Endometrium (tissue), 2 donors: ENCODE data around the gene MYL4.
"Not testable (repeated sequence)": the region's sequence is repeated elsewhere in the genome, so short reads cannot be mapped to it uniquely, and the experiment has no call there.

Experiments
- FAIRE-seq: peaks from 2 replicates; lab custom pipeline; 2012; peaks lifted over from hg19 to GRCh38; lab: Jason Lieb, UNC
- donor health status: control.
- donor health status: control.

MYL4 gene

DNA sequence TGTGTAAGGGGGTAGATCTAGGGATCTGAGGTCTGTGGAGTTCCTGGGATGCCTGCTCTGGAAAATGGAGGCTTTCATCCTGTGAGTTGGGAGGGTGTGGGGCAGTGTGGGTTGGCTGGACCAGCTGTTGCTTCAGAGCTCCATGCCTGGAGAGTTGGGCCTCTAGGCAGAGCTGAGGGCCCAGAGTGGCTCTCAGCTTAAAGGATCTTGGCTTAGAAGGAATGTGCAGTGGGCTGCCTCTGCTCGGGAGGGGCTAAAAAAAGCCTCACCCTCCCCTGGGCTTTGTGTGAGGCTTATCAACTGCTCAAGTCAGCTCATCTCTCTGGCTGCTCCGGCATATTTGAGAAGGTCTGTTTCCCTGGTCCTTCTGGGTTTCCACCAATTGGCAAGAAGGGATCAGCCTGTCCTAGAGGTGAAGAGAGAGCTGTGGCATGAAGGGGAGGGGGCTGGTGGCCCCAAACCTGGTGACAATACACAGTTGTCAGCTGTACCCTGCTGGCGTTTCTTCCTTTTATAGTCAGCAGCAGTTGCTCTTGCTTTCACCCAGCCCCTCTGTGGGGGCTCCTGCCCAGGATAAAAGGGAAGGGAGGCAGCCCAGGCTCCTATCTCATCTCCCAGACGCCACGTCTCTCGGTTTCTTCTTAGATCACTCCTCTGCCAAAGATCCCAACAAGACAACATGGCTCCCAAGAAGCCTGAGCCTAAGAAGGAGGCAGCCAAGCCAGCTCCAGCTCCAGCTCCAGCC lies at the start of gene MYL4:
Gene MYL4 (plus strand): TSS at position 605 of the 745 bp plus-strand sequence. CDS start 75 bp downstream, at position 680.
- no peak for FAIRE-seq

DNA sequence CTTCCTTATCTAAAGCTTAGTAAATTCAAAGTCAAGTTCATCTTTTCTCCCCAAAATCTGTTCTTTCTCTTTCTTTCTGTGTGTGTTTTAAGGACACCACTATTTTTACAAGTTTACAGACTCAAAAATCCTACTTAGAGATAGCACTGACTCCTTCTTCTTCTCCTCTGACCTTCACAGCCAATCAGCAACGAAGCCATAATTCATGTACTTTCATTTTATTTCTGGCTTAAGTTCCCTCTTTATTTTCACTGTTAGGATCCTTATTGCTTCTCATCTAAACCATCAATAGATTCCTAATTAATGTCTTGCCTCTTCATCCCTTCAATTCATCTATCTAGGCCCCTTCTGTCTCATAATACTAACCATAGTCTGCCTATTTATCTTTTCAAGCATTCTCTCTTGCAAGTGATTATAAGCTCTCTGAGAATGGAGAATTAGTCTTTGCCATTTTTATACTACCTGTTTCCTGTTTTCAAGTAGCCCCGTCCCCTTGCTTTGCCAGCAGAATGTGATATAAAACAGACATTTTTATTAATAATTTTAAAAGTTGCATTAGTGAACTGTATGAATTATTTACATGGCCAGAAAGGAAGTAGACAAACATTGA lies 47.0 kb upstream of the MYL4 start:
- no peak for FAIRE-seq

DNA sequence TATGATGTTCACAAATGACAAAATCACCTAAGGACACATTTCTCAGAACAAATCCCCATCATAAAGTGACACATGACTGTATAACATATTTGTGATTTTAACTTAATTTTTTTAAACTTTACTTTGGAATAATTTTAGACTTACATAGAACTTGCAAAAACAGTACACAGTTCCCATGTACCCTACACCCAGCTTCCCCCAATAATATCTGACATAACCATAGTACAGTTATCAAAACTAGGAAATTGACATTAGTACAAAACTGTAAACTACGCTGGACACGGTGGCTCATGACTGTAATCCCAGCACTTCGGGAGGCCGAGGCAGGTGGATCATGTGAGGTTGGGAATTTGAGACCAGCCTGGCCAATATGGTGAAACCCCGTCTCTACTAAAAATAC lies 44.9 kb upstream of the MYL4 start:
- FAIRE-seq: no peak

DNA sequence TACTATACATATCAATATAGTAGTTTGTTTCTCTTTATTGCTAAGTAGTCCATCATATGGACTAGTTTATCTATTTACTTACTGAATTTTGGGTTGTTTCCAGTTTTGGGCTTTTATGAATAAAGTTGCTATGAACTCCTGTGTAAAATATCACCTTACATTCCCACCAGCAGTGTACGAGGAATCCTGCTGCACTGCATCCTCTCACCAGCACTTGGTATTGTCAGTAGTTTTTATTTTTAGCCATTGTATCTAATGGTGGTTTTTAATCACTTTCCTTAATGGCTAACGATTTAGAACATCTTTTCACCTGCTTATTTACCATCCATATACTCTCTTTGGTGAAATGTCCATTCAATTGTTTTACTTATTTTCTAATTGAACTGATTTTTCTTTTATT lies 44.0 kb upstream of the MYL4 start:
- FAIRE-seq: no peak

DNA sequence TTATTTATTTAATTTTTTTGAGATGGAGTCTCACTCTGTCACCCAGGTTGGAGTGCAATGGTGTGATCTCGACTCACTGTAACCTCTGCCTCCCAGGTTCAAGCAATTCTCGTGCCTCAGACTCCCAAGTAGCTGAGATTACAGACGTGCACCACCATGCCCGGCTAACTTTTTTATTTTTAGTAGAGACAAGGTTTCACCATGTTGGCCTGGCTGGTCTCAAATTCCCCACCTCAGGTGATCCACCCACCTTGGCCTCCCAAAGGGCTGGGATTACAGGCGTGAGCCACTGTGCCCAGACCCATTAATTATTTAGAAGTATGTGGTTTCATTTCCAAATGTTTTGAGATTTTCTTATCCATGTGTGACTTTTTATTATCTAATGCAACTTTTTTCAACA lies 42.3 kb upstream of the MYL4 start:
- not testable (repeated sequence) for FAIRE-seq

DNA sequence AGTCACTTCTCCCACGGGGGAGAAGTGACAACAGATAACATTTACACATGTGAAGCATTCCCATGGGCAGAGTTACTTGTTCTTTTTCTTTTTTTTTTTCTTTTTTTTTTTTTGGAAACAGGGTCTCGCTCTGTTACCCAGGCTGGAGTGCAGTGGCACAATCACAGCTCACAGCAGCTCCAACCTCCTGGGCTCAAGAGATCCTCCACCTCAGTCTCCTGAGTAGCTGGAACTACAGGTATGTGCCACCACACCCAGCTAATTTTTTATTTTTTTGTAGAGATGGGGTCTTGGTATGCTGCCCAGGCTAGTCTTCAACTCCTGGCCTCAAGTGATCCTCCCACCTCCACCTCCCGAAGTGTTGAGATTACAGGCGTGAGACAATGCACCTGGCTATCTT lies 40.3 kb upstream of the MYL4 start:
- not testable (repeated sequence) for FAIRE-seq

DNA sequence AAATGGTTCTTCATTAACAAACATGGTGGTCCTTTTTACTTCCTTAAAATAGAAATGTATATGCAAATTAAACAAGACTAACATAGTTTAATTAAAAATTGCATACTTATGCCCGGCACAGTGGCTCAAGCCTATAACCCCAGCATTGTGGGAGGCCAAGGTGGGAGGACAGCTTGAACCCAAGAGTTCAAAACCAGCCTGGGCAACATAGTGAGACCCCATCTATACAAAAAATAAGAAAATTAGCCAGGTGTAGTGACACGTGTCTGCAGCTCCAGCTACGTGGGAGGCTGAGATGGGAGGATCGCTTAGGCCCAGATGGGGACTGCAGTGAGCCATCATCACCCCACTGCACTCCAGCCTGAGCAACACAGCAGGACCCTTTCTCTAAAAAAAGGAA lies 38.4 kb upstream of the MYL4 start:
- no peak for FAIRE-seq

DNA sequence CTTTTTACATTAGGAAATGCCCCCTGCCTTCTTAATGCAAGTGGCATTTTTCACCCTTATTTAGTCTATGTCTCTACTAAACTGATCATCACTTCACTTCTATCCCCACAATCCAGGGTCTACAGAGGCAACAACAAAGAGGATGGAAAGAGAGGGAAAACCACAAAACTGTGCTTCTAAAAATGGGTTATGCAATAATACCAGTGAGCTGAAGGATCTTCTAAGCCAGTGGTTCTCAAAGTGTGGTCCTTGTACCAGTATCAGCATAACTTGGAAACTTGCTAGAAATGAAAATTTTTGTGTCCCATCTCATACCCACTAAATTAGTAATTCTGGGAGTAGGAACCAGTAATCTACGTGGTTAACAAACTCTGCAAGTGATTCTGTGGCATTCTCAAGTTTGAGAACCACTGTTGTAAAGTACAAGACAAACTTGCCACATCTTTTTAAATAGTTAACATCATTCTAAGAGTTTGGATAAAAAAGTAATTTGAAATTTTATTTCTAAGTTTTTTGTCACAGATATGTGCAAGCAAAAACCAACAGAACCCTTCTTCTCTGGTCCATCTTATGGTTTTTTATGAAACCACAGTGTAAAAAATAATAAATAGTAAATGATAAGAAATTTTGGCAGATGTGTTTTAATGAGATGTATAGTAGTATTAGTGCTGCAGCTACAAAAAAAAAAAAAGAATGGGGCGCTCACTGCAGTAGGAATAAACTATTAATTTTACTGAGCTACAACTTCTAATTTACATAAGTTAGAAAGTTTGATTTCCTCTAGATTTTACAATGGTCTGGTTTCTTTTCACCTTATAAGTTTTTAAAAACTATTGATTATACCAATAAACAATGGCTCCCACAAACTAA lies 36.2 kb upstream of the MYL4 start:
- no peak for FAIRE-seq

DNA sequence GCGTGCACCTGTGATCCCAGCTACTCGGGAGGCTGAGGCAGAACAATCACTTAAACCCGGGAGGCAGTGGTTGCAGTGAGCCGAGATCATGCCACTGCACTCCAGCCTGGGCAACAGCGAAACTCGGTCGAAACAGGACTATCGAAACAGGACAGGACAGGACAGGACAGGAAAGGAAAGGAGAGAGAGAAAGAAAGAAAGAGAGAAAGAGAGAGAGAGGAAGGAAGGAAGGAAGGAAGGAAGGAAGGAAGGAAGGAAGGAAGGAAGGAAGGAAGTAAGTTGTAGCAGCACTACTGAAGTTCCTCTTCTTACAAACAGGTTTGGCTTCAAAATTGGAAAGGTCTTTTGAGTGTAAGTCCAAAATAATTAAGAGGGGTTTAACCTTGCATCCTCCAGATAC lies 34.3 kb upstream of the MYL4 start:
- not testable (repeated sequence) for FAIRE-seq

DNA sequence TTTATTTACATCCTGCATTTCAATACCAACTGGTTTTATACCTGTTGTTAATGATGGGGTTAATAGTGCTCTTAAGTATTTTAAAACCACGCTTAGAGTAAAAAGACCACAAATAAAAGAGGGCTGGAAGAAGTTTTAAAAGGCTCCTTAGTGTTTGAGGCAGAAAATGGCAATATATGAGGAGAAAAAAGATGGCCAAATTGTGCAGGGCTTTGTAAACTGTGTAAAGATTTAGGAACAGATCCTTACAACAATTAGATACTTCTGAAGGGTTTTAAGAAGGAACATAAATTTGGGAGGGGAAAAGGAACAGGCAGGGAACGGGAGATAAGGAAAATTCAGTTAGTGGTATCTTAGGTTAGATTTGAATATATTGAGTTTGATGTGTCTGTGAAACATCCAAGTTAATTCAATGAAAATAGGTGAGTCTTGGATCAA lies 32.7 kb upstream of the MYL4 start:
- FAIRE-seq: no peak

DNA sequence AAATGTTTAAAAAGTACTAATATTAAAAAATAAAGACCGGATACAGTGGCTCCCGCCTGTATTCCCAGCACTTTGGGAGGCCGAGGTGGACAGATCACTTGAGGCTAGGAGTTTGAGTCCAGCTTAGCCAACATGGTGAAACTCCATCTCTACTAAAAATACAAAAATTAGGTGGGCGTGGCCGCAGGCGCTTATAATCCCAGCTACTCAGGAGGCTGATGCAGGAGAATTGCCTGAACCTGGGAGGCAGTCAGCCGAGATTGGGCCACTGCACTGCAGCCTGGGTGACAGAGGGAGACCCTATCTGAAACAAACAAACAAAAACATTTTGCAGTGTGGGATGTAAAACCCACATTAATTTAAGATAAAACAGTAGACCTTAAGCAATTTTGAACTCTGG lies 31.9 kb upstream of the MYL4 start:
- no peak for FAIRE-seq

DNA sequence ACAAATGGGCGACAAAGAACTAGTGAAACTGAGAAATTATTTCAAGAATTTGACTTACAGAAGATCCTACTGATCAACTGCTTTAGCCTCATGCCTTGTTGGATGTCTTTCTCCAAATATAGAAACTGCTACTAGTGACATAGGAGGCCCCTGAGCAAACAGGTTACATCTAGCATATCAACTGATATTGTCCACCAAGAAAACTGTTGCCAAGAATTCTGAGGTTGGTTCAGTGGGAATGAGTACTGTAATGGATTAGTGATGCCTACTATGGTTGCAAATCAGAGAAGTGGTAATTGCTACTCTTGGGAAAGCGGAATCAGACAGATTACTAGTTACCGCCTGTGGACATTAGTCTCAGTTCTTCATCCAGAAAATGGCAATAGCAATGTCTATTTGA lies 30.0 kb upstream of the MYL4 start:
- FAIRE-seq: no peak

DNA sequence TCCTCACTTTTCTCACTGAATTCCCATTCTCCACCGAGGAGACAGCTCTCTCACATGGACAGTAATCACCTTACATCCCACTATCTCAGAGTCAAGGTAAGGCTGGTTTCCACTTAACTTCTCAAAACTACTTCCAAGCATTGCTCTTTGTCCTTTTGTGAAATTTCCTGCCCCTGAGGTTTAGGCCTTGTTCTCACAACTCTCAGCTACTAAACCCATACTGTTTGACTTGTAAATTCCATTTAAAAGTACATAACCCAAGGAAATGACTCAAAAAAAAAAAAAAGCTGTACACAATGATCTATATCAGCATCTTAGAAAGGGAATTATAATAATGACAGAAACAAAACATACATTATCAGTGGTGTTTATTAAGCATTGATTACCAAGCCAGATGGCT lies 28.8 kb upstream of the MYL4 start:
- FAIRE-seq: no peak

DNA sequence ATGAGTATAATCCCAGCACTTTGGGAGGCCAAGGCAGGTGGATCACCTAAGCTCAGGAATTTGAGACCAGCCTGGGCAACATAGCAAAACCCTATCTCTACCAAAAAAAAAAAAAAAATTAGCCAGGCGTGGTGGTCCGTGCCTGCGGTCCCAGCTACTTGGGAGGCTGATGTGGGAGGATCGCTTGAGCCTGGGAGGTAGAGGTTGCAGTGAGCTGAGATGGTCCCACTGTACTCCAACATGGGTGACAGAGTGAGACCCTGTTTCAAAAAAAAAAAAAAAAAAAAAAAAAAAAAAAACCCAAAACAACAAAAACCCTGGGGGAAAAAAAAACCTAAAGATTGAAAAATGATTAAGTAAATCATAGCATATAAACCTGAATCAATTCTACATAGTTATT lies 28.2 kb upstream of the MYL4 start:
- FAIRE-seq: not testable (repeated sequence)

DNA sequence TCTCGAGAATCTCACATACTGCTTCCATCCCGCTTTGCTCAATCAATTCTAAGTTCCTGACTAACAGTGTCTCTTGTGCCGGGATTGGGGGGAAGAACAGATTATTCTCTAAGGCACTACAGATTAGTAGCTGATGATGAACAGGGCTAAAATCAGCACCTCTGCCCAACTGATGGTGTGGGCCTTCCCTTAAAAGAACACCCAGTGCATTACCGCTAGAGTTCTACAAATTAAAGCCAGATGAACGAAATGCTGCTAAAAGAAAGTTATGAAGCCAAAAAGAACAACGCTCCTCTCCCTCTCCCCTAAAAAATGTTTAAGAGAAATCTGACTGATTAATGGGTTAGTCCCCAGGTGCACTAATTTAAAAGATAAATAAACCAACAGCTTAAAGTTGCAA lies 24.5 kb upstream of the MYL4 start:
- no peak for FAIRE-seq

DNA sequence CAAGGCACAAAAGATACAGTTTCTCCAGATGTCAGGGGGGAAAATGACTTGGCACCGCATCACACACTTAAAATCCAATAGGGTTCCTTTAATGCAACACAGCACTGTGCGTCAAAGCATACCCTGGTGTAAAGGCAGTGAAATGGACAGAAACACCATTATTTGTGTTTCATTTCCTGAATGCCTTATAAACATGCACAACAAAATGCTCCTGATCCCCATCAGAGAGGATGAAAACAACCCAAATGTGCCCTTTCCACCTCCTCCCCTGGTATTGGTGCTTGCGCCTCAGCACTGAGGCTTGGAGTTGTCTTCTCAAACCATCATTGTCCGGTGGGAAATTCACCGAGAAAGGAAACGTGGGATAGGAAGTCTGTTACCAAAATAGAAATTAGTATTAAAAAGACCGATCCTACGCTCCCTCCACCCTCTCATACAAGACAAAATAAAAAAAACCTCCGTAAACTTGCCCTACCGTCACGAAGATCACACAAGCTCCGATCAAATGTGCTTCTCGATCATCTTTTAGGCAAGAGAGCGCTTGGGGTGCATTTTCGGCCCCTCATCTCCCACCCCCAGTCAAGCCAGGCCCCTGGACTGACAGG lies 20.8 kb upstream of the MYL4 start:
- FAIRE-seq: no peak

DNA sequence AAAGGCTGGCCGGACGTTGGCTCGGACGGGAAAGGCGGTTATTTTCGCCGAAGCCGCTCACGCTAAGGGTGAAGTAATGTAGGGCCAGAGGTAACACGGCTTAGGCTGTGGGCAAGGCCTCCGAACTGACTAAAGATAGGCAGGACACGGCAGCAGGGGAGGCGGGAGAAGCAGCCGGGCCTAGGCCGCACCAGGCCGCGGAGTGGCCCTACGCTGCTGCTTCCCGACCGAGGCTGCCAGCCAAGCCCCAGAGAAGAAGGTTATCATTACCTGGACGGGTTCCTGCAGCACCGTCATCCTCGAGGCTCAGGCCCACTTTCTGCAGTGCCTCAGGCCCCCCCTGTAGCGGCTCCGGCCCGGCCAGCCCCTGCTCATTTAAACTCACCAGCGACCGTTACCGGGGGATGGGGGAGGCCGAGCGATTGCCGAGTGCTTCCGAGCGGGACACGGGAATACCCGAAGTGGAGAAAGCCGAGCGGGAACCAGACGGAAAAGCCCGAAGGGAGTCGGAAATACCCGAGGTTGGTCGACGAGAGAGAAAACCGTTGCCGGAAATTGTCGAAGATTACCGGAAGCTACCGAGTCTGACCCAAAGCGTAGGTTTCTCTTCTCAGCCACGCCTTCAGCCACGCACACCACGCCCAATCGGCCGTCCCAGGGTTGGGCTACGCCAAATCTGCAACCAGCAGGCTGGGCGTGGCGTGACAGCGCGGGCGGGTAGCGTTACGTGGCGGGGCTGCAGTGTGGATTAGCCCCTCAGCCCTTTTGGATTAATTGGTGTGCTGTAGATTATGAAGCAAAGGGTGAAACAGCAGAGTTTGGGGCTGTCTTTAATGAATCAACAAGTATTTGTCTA lies 20.0 kb upstream of the MYL4 start, which contains the start of gene CDC27:
Gene CDC27 (minus strand): TSS at position 420 of the 856 bp plus-strand sequence. CDS start 123 bp downstream, at position 297.
- peak; percentile 96 for FAIRE-seq

DNA sequence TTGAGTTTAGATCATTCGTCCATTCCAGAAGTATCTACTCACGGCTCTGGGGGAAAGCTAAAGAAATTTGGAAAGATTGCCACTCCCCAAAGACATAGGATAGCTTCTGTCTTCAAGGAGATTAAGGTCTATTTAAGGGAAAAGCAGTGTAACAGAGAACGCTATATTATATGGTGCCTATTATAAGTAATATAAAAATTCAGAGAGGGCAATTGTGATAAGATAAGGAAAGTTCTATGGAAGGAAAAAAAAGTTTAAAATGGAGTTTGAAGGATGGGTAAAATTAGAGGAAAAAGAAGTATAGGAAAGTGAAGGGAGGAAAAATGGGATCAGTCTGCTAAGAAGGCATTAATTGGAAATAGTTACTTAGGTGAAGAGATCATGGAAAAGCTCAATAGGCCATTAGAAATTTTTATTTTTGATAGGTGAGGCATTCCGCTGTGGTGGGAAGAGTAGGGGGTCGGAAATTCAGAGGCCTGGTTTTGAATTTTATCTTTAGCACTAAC lies 19.4 kb upstream of the MYL4 start:
- no peak for FAIRE-seq

DNA sequence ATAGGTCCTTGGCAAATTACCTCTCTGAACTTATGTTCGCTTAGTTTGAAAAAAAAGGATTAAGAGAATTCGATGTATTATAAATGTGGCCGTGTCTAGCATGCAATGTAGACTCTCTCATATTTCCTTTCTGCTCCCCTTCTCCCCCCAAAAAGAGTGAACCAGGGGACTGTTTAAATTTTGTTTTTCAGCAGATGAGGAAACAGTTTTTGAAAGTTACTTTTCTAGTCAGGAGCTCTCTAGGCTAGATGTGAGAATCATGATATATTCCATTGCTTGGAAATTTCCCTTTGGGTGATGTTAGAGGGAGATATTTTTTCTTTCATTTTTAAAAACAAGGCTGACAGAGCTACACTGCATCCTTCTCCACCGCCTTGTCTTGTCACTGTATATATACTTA lies 18.9 kb upstream of the MYL4 start:
- no peak for FAIRE-seq

DNA sequence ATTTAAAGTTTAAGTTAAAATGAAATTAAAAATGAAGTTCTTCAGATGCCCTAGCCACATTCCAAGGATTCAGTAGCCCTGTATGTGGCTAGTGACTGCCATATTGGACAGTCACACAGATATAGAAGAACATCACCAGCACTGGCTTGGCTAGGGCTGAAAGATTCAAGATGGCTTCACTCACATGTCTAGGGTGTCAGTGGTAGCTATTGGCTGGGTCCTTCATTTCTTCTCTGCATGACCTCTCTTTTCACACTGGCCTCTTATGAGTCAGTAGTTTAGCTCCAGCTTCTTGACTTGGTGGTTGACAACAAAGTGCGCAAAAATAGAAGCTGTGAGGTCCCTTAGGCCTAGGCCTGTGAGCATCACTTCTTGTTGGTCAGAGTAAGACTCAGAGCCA lies 18.4 kb upstream of the MYL4 start:
- no peak for FAIRE-seq

DNA sequence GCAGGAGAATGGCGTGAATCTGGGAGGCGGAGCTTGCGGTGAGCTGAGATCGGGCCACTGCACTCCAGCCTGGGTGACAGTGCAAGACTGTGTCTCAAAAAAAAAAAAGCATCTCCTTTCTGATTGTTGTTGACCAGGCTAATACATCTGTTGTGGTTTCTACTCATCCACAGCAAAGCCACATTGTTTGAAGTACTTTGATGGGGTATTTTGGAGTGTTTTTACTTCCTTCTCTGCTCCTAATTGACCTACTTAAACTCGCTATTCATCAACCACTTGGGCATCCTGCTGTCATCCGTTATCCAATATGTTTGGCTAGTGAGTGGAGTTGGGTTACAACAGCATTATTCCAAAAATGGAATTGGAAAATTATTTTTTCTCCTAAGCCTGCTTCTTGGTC lies 16.6 kb upstream of the MYL4 start:
- FAIRE-seq: no peak
